ENCODE results near the gene PPP1R12B. TPM values are rescaled to one million over a fixed set of nuclear protein-coding genes. Genes with fewer than 3 reads are reported as not detected.

Gene PPP1R12B
- total and polyA plus RNA-seq, 12 donors = 16.5 to 969 (median 604) TPM

DNA sequence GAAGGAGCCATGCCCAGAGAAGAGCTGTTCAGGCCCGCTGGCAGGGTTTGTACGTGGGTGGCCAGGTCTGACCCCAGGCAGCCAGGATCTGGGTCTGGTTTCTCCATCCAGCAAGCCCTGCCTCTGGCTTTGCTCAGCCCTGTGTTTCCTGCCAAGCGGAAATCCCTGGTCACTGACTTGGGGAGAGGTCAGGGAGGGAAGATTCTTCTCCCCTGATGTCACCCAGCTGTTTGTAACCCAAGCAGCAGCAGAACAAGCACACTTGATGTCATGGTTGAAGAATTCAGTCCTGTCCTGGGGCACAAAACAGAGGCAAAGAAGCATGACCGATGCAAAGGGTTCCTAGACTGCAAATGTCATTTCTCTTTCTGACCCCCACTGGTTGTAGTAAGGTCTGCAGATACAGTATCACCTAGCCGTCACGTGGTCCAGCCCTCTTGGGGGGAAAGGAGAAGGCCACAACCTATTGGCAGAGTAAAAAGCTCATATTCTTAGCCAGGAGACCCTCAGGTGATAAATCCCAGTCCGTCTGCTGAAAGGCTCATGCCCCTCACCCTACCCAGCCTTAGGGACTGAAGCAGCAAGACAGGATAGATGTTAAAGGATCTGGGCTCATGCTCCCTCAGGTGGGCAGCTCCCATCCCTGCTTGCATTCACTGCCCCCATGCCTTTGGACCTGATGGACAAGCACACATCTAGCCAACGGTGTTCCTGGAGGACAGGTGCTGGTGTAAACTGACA lies 240.9 kb downstream of the PPP1R12B start:
- TF ChIP-seq CTCF (IDR thresholded peaks at IDR 0.05) = peak in 2 of 9 donors; percentile 23 to 34
- DNase-seq (peak; percentile 81 to 94), ATAC-seq (peak; percentile 85 to 95 (median 93))
- Histone ChIP-seq H3K27me3 (peaks cover 0 to 67% (median 0%) of the 10 kb centered on the region in 7 donors), H3K36me3 (peaks cover 0 to 8% (median 0%) of the 10 kb centered on the region in 9 donors), H3K4me3 (no peak overlapping the region), H3K9me3 (no peaks in the 10 kb centered on the region), H3K4me1 (peaks cover 34 to 100% (median 80%) of the 10 kb centered on the region in 9 donors), H3K27ac (peak overlapping the region; percentile 78 to 96 (median 90))
- 12 to 23% methylated on average over 8 of the region's 8 CpGs for WGBS, 2 donors
- intact Hi-C loops (cut with DNase I) = loop anchor here in 2 of 10 donors (5.0 to 10.0 kb wide), 2 partner anchors 33 to 245 kb away; partner anchors contain the start of genes PPP1R12B (in 1 of the 2) and UBE2T (in 1 of the 2)

DNA sequence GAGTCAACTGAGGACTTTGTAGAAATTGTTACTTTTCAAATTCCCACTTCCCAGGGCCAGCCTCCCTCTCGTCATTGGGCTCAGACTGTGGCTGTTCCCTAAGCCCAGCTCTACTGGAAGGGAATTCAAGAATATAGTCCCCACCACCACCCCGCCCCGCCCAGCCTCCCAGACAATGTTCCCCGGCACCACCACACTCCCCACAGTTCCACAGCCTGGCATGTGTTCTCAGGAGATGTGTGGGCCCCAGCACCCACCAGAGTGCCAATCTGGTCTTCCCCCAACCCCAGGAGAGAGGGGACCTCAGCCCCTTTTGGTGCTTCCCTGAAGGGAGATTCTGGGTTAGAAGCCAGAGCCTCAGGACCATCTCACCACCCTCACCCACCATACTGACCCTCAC lies 241.6 kb downstream of the PPP1R12B start:
- Histone ChIP-seq H3K4me1 (peaks cover 34 to 93% (median 78%) of the 10 kb centered on the region in 9 donors), H3K27ac (peak overlapping the region; percentile 78 to 96 (median 90)), H3K36me3 (peaks cover 0 to under 1% (median 0%) of the 10 kb centered on the region in 9 donors), H3K4me3 (no peak overlapping the region), H3K27me3 (peaks cover 0 to 65% (median 0%) of the 10 kb centered on the region in 7 donors), H3K9me3 (no peaks in the 10 kb centered on the region)
- peak in 1 of 8 donors; percentile 10 for ATAC-seq
- WGBS, 2 donors = 89 to 90% methylated on average over 4 of the region's 4 CpGs
- DNase-seq = no peak
- no peak for TF ChIP-seq CTCF (IDR thresholded peaks at IDR 0.05)
- intact Hi-C loops (cut with DNase I) = loop anchor here in 7 of 10 donors (10.0 kb wide), 2 partner anchors 85 to 95 kb away; no protein-coding TSS in a partner anchor

- TF ChIP-seq CTCF (IDR thresholded peaks at IDR 0.05) = no peak
- H3K4me1 ChIP-seq = peaks cover 34 to 85% (median 73%) of the 10 kb centered on the region in 9 donors
- H3K4me3 ChIP-seq = no peak overlapping the region
- no peaks in the 10 kb centered on the region for H3K9me3 ChIP-seq
- 85 to 86% methylated on average over 5 of the region's 5 CpGs for WGBS, 2 donors
- ATAC-seq (peak in 1 of 8 donors; percentile 11), DNase-seq (no peak)
- peak overlapping the region in 8 of 10 donors; percentile 78 to 96 (median 91) for H3K27ac ChIP-seq
- H3K27me3 ChIP-seq = peaks cover 0 to 60% (median 0%) of the 10 kb centered on the region in 7 donors
- peaks cover 0 to 4% (median 0%) of the 10 kb centered on the region in 9 donors for H3K36me3 ChIP-seq
- intact Hi-C loops (cut with DNase I) = loop anchor here in 7 of 10 donors (10.0 kb wide), 2 partner anchors 86 to 96 kb away; no protein-coding TSS in a partner anchor
Observed at GRCh38 chr1:202590975-202591411, 242.5 kb downstream of the PPP1R12B start.

GRCh38 chr1:202591515-202591914 lies 243.0 kb downstream of the PPP1R12B start:
- H3K4me1 ChIP-seq = peaks cover 28 to 79% (median 67%) of the 10 kb centered on the region in 9 donors
- H3K27me3 ChIP-seq = peaks cover 0 to 56% (median 0%) of the 10 kb centered on the region in 7 donors
- intact Hi-C loops (cut with DNase I) = loop anchor here in 7 of 10 donors (10.0 kb wide), 2 partner anchors 87 to 97 kb away; no protein-coding TSS in a partner anchor
- H3K4me3 ChIP-seq = no peak overlapping the region
- 92 to 95% methylated on average over 7 of the region's 7 CpGs for WGBS, 2 donors
- DNase-seq (no peak), ATAC-seq (peak in 1 of 8 donors; percentile 6)
- peak overlapping the region in 7 of 10 donors; percentile 89 to 96 (median 91) for H3K27ac ChIP-seq
- H3K9me3 ChIP-seq = no peaks in the 10 kb centered on the region
- TF ChIP-seq CTCF (IDR thresholded peaks at IDR 0.05) = no peak
- peaks cover 0 to 4% (median 0%) of the 10 kb centered on the region in 9 donors for H3K36me3 ChIP-seq
